ENCODE measurements around the gene SLC16A7.
"Not testable (repeated sequence)": the region's sequence is repeated elsewhere in the genome, so short reads cannot be mapped to it uniquely, and the experiment has no call there.

Gene SLC16A7, protein sequence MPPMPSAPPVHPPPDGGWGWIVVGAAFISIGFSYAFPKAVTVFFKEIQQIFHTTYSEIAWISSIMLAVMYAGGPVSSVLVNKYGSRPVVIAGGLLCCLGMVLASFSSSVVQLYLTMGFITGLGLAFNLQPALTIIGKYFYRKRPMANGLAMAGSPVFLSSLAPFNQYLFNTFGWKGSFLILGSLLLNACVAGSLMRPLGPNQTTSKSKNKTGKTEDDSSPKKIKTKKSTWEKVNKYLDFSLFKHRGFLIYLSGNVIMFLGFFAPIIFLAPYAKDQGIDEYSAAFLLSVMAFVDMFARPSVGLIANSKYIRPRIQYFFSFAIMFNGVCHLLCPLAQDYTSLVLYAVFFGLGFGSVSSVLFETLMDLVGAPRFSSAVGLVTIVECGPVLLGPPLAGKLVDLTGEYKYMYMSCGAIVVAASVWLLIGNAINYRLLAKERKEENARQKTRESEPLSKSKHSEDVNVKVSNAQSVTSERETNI

DNA sequence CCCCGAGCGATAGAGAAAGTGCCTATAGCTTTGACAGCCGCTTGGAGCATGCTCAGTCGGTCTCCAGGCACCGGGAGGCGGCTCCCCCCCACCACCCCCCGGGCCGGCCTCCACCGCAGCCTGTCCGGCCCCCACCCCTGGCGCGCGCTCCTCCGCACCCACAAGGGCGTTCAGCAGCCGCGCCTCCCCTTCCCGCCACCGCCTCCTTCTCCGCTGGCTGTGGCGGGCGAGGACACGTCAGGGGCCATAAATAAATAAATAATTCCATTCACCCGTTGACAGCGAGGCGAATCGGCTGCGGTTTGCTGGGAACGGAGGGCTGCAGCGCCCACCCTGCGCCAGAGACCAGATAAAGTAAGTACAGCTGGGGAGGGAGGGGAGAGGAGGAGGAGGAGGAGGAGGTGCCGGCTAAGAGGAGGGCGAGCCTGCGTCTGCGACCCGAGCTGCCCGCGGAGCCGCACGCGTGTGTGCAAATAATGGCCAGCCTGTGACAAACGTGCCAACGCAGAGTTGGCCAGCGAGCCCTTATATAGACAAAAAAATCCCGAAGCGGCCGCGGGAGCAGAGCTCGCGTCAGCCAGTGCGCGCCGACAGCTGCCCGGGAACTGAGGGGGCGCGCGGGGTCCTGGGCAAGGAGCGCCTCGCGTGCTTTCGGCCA lies at the start of gene SLC16A7:
Gene SLC16A7 (plus strand): TSS at position 147 of the 658 bp plus-strand sequence. CDS start 108,773 bp downstream, outside the sequence.
- DNase-seq = peak; percentile 87

DNA sequence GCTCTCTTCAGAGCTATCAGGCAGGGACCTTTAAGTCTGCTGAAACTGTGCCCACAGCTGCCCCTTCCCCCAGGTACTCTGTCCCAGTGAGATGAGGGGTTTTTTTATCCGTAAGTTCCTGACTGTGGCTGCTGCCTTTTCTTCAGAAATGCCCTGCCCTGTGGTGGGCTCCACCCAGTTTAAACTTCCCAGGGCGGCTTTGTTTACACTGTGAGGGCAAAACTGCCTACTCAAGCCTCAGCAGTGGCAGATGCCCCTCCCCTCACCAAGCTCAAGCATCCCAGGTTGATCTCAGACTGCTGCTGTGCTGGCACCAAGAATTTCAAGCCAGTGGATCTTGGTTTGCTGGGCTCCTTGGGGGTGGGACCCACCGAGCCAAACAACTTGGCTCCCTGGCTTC lies 46.9 kb upstream of the SLC16A7 start:
- no peak for DNase-seq

DNA sequence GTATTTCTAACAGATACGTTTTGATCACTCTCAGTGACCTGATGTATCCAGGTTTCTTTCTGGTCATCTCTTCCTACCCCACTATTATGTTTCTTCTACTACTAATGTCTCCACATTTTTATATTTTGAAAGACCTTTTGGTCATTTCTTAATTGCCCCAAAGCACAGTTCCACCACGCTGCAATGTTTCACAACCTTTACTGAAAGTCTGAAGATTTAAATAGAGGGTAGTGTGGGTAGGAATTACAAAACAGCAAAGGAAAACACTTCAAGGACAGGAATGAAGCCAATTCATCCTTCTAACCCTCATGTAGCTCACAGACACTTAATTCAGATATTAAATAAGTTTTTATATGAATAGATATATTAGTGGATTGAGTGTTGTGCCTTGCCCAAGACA lies 36.1 kb upstream of the SLC16A7 start:
- DNase-seq = no peak

DNA sequence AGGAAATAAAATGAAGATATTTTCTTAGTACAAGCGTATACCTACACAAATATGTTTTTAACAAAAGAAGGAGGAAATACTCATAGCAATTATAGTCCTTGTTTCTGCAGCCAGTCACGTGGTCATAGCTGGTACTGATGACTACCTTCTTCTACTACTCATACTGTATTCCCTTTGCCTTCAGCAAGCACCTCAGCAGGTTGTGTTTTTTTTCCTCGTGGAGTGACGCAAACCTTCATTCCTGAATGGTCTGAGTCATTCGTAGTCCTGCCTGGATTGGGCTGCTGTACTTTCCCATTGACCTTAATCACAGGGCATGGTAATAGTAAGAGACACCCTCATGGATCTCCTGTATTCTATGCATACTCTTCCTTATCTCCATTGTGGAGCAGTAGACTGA lies 25.7 kb upstream of the SLC16A7 start:
- DNase-seq = no peak

DNA sequence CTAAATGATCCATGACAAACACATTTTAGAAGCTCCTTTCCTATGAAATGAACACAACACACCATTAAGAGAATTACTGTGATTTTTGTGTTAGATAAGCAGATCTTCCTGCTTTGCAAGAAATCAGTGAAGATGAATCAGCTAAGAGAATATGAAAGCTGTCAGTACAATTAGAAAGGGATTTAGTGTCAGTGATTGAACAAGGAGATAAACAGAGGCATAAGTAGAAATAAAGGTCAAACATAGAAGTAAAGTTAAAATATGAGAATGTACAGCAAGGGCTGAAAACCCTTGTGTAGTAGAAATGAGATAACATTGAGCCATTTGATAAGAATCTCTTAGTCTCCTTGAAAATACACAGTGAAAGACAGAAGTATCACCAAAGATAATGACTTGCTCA lies 21.4 kb upstream of the SLC16A7 start:
- DNase-seq = no peak

DNA sequence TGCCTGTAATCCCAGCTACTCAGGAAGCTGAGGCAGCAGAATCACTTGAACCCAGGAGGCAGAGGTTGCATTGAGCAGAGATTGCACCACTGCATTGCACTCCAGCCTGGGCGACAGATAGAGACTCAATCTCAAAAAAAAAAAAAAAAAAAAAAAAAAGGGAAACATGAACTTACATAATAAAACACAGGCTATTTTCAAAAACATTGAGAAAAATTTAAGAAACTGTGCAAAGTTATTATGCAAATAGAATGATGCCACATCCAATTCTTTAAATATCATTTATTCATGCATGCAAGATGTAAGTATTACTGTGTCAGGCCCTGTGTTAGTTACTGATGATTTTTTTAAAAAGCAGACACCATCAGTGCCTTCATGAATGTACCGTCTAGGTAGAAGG lies 20.0 kb upstream of the SLC16A7 start:
- DNase-seq = no peak

DNA sequence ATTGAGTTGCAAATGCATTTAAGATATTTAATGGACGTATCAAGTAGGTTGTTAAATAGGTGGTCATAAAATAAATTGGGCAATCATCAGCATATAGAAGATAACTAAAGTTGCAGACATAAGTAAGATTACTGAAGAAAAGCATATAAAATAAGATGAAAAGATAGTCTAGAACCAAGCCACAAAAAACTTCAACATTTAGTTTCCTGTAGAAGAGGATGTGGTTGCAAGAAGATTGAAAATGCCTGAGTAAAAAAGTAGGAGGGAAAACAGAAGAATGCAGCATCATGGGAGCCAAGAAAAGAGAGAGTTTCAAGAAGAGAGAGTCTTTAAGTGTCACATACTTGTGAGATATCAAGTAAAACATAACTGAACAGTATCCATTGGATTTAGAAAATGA lies 17.6 kb upstream of the SLC16A7 start:
- DNase-seq = no peak

DNA sequence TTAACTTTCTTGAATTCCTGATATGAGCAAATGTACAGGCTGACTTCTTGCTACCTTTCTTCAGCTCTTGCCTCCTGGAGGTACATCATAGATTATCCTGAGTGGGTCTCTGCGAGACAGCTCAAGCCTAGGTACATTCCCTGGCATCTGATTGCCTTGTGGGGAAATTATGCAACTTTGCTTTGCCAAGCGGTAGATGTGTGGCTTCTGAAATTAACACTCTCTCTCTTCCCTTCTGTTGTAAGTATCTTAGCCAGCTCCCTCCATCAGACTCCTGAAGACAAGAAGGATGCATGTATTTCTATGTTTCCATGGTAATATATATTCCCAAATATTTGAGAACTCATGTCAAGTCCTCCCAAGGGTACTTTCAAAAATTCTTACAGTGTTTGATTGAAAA lies 16.2 kb upstream of the SLC16A7 start:
- DNase-seq = no peak

DNA sequence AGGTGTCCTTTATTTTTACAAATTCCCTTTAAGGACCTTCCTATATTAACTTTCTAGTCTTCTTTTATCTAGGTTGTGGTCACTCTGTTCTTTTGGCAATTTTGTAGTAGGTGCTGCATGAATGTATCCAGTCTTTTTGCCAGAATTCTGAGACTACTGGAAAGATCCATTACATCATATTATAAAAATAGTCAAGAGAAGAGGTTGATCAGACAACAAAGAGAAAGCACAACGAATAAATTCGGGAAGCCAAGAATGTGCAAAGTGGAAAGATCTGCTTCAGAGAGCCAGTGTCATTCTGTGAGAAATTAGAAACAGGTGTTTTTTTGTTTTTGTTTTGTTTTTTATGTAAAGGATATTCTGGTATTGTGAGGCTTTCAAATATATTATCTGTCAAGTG lies 15.8 kb upstream of the SLC16A7 start:
- no peak for DNase-seq

DNA sequence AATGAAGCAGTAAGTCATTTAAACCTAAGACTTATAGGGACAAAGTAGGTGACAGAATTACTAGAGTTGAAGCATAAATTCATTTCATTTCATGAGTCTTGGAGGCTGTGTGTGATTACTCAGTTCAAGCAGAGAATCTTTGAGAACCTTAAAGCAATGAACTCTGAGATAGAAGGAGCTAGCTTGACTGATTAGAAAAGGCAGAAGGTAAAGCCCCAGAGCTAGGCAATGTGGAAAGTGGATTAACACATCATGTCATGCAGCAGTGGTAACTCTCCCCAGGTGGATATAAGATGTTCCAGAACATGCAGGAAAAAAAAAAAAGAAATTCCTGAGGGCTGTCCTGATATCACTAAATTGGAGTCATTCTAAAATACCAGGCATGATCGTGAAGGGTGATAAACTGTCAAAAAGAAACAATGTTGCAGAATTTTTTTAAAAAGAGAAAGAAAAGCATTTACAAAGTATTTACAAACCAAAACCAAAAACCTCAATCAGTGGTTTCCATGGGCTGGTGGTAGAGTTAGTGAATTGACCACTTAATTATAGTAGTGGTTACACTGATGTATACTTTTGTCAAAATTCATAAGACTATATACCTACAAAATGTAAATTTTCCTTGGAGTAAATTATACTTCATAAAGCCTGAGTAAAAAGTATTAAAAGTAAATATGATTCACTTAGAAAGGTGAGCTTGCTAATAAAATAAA lies 12.7 kb upstream of the SLC16A7 start:
- no peak for DNase-seq

DNA sequence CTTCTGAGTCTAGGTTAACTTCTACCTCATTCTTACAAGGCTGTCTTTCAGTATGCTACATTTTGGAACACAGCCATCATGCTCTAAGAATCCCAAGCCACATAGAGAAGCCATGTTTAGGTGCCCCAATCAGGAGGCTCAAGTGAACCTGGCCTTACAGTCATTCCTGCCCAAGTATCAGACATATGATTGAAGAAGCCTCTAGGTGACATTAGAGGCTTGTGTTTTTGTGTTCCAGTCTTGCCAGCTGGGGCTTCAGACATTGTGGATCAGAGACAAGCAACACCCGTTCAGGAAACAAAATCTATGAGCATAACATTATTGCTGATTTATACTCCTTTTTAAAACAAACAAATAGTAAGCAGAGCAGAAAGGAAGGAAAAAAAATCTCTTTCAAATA lies 8.1 kb upstream of the SLC16A7 start:
- DNase-seq = no peak

DNA sequence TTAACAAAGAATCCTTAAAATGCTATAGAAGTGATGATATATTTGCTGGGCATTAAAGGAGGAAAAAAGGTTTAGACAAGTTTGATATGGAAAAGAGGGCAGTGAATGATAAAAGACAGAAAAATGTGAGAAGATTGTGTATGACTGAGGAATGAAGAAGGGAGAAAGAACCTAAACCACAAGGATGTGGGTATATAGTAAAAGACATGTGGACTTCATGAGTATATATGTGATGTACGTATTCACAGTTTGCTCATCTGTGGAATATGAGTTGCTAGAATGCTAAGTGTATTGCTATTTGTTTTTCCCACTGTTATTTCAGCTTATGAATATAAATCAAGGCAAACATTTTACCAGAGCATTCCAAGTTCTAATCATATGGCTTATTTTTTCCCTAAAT lies 2.1 kb upstream of the SLC16A7 start:
- no peak for DNase-seq

DNA sequence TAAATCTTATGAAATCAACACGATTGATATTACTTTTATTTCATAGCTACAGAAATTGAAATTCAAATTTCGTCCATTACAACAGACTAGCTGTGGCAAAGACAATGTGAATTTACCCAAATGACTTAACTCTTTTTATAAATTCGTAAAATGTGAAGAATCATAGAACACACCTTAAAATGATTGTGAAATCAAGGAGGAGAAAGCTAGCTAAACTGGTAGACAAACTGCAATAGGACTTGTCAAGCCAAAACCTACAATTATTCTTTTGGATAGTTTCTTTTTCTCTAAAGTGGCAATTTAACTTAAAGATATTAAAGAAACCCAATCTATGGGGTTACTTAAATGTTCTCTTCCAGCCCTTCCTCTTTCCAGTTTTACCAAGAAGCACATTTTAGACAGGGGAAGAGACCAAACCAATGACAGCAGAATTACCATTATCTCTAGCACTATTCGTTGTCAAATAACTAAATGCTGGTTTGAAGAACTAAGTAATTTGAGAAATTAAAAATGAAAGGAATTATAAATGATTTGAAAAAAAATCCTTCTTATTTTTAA lies 807 bp upstream of the SLC16A7 start:
- DNase-seq = no peak

DNA sequence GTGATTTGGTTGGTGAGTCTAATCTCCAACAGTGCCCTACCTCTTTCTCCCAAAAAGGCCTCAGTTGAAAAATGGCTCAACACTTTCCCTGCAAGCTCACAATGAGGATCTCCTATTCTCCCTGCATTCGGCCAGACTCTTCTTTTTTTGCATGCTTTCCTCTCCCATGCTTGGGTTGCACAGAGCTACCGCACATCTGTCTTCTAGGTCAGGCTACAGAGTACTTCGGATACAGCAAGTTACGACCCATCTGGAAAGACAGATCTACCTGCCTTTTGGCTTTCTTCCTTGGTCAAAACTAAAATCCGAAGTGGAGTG lies 305 bp upstream of the SLC16A7 start:
- DNase-seq = no peak

DNA sequence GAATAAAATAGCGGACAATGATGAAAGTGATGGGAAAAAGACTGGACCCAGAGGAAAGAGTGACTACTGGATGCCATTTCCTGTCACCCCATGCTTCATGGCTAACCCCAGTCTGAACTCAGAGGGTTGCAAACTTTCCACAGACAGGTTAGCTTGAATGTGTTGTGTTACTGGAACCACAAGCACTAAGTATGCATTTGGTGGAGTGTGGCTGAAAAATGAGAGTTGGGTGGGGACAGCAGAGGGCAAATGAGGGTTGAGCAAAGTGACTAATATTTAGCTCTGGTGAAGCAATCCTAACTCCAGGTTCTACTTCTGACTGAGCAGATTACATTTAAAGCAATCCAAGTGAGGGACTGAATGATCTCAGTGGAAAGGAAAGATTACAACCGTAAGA lies 1.6 kb downstream of the SLC16A7 start:
- peak; percentile 62 for DNase-seq

DNA sequence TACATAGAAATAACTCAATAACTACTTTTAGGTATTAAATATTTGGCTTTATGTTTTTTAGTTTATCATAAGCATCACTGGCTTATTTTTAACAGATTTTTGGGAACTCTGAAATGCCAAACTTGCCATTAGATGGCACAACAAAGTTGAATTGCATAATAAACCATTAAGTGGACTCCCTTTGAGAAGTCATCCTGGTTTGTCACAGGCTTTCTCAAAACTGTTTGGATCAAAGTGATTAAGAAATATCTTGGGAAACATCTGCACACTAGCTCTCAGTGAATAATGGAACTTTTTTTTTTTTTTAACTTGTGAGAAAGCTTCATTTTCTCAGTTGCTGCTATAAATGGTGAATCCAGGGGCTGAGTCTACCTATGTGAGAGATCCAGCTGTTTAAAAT lies 4.3 kb downstream of the SLC16A7 start:
- no peak for DNase-seq

DNA sequence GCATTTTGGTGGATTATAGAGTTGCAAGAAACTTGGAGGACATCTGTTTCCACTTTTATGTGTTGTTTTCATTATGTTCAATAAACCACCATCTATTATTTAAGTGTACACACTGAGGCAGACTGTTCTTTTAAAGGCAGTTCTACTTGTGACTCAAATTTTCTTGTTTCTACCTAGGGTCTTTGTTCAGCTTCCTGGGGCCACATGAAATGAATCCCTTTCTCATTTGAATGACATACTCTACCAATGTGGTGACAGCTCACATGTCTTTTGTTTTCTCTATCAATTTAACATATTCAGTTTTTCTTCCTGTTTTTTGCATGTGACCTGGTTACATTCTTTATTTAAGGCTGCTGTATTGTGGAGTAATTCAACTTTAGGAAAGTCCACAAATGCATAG lies 7.9 kb downstream of the SLC16A7 start:
- no peak for DNase-seq

DNA sequence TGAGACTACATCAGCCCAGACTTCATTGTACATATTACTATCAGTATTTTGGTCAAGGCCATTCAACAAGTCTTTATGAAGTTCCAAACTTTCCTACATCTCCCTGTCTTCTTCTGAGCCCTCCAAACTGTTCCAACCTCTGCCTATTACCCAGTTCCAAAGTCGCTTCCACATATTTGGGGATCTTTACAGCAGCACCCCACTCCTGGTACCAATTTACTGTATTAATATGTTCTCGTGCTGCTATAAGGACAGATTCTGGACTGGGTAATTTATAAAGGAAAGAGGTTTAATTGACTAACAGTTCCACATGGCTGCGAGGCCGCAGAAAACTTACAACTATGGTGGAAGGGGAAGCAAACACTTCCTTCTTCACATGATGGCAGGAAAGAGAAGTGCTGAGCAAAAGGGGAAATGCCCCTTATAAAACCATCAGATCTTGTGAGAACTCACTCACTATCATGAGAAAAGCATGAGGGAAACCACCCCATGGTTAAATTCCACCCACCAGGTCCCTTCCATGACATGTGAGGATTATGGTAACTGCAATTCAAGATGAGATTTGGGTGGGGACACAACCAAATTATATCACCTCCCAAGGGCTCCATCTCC lies 17.1 kb downstream of the SLC16A7 start:
- DNase-seq = not testable (repeated sequence)

DNA sequence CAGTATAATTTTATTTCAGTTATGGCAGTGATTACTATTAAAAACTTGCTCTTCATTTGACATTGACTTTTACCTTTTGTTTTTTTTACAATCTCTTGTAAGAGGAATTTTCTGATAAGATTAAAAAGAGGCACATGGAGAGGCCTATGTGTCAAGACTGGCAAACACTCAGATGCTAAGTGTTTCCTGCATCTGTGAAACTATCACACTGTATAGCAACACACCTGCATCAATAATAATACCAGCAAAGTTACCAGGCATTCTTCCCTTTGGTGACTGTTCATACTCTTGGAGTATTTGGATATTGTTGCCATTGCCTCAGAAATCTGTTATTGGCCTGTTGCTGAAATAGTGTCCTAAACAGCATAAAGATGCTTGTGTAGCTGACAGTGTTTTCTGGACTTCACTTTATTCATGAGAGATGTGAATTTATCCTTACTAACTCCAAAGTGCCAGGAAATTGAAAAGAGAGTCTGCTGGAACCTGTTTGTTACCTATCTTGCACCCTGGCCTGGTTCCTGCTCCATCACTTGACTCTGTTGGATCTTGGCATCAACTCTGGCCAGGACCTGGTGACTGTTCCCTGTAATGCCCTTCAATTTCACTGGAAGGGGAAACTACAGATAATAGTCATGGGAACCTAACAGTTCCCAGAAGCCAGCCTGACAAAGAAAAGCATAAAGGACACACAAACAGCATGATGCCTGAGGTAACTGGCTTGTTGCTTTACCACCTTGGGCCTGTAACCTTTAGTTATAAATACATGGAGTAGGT lies 19.8 kb downstream of the SLC16A7 start:
- DNase-seq = no peak

DNA sequence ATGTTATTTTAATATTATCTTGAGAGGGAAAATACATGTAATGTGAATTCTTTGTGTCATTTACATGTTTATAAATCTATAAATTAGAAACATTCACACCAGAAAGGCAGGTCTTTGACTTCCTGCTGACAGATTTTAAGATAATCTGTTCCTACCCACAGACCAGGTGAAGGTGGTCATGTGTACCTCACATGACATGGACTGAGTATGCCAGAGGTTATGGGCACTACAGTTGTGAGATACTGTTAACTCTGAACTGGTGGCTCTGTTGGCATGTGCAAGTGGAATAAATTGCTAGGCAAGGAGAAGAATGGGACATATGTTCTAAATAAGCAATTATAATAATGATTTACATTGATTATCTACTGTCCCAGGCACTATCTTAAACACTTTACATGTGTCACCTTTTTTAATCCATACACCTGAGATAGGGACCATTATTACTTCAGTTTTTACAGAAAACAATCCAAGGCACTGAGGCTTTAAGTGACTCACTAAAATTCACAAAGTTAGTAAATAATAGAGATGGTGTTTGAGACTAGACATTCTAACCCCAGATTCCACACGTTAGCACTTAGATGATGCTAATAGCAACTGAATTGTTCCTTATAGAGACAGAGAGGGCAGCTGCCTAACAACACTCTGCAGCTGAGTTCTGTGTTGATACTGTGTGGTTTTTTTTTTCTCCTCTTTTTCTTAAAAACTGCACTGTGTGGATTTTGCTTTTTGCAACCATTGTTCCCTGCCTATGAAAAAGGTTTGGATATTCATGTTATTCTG lies 23.8 kb downstream of the SLC16A7 start:
- DNase-seq = no peak

DNA sequence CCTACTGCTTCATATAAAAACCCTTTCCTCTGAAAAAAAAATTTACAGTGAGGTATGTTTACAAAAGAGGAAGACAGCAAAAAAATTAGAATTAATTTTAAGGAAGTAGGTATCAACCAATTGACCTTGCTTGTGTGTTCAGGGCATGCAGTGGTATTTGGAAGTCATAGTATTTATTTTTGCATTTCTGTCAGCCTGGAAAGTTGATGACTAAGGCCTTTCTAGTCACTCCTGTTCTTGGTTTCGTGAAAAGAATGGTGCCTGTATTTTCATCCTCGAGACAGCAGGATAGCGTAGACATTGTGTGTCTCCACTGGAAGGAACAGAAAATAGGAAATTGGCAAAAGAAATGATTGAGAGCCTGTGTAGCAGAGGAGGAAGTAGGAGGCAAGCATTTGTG lies 24.5 kb downstream of the SLC16A7 start:
- no peak for DNase-seq
